HL-60 (cell line): ENCODE results near the gene RNGTT.

Experiments
- GABPA ChIP-seq: IDR thresholded peaks from 2 replicates; pipeline ENCODE4 v1.6.1; 2012; ENCODE audit warnings: low read depth
- POLR2AphosphoS5 ChIP-seq: IDR thresholded peaks from 2 replicates; pipeline ENCODE4 v1.6.1; 2012; ENCODE audit warnings: low read depth
- SPI1 ChIP-seq: IDR thresholded peaks from 2 replicates; pipeline ENCODE4 v1.6.1; 2012; ENCODE audit warnings: low read depth, mild to moderate bottlenecking, borderline replicate concordance
- TF ChIP-seq, protein P1 (sequence below): IDR thresholded peaks from one replicate; pipeline ENCODE4 v1.5.1; 2011; ENCODE audit warnings: low read length, control low read depth, inconsistent platforms; ENCODE audit not compliant: insufficient read depth
- TF ChIP-seq, protein P2 (sequence below): IDR thresholded peaks from 2 replicates; pipeline ENCODE4 v1.6.1; 2012; ENCODE audit warnings: low read depth; ENCODE audit not compliant: insufficient replicate concordance

DNA sequence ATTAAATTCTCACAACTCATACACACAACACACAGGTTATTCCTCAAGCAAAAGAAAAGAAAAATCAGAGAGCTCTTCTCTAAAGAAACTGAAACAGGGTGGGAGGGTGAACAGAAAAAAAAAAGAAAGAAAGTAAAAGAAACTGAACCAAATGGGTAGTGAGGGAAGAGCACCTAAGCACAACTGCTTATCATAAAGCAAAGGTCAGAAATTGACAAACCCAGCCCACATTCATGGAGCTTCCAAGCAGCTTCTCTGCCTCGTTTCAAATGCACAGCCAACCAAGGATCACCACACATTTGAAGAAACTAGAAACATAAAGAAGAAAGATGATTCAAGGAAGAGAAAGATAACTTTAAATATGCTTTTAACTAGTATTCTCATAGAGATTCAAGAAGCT, 90.5 kb downstream of the RNGTT start:
- TF ChIP-seq, protein P1, sequence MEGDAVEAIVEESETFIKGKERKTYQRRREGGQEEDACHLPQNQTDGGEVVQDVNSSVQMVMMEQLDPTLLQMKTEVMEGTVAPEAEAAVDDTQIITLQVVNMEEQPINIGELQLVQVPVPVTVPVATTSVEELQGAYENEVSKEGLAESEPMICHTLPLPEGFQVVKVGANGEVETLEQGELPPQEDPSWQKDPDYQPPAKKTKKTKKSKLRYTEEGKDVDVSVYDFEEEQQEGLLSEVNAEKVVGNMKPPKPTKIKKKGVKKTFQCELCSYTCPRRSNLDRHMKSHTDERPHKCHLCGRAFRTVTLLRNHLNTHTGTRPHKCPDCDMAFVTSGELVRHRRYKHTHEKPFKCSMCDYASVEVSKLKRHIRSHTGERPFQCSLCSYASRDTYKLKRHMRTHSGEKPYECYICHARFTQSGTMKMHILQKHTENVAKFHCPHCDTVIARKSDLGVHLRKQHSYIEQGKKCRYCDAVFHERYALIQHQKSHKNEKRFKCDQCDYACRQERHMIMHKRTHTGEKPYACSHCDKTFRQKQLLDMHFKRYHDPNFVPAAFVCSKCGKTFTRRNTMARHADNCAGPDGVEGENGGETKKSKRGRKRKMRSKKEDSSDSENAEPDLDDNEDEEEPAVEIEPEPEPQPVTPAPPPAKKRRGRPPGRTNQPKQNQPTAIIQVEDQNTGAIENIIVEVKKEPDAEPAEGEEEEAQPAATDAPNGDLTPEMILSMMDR, result no peak
- TF ChIP-seq GABPA (no peak), POLR2AphosphoS5 (no peak), SPI1 (no peak)
- TF ChIP-seq, protein P2, sequence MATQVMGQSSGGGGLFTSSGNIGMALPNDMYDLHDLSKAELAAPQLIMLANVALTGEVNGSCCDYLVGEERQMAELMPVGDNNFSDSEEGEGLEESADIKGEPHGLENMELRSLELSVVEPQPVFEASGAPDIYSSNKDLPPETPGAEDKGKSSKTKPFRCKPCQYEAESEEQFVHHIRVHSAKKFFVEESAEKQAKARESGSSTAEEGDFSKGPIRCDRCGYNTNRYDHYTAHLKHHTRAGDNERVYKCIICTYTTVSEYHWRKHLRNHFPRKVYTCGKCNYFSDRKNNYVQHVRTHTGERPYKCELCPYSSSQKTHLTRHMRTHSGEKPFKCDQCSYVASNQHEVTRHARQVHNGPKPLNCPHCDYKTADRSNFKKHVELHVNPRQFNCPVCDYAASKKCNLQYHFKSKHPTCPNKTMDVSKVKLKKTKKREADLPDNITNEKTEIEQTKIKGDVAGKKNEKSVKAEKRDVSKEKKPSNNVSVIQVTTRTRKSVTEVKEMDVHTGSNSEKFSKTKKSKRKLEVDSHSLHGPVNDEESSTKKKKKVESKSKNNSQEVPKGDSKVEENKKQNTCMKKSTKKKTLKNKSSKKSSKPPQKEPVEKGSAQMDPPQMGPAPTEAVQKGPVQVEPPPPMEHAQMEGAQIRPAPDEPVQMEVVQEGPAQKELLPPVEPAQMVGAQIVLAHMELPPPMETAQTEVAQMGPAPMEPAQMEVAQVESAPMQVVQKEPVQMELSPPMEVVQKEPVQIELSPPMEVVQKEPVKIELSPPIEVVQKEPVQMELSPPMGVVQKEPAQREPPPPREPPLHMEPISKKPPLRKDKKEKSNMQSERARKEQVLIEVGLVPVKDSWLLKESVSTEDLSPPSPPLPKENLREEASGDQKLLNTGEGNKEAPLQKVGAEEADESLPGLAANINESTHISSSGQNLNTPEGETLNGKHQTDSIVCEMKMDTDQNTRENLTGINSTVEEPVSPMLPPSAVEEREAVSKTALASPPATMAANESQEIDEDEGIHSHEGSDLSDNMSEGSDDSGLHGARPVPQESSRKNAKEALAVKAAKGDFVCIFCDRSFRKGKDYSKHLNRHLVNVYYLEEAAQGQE, result no peak
